Epidermal melanocyte (primary cell): ENCODE data around the gene PIK3R6.
A peak's percentile ranks its signal among the peaks of the same experiment; 100 is the strongest.
"Not testable (repeated sequence)": the region's sequence is repeated elsewhere in the genome, so short reads cannot be mapped to it uniquely, and the experiment has no call there.

Source experiments
- DNase-seq: peaks from one replicate; pipeline ENCODE4 v3.0.0; 2011; ENCODE audit warnings: low spot score; ENCODE audit not compliant: insufficient read length

Gene PIK3R6

DNA sequence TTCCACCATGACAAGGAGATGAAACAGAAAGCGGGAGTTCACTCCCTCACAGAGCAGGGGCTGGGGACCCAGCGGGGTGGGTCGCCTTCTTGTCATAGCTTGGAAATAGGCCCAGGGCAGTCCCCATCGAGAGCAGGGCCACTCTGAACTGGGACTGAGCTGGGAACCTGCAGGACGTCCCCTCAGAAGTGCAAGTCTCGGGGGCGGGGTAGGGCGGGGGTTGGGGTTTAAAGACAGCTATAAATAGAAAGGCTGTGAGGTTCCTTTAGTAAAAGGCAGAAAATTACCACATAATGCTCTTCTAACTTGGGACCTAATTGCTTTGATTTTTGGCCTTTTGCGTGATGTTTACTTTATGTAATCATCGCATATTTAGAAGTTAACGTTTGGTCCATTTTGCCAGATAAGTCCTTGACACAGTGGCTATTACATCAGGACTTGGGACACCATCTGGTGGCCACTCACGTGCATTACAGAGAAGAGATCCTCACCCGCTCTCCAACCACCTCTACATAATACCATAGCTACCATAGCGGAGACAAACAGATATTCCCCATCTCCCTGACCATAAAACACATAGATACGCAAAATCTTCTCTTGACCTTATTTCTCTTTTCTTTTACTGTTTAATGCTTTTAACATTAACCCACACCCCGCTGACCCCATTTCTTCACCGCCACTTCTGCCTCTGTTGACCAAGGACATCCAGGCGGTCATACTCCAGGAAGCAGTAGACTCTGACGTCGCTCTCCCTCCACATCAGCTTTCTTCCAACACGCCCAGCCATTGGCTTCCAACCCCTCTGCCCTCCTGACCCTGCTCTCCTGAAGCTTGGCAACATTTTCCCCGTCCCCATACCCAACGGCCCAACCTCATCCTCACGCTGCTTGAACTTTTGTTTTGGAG, 27.5 kb upstream of the PIK3R6 start:
- DNase-seq, result peak; percentile 82

DNA sequence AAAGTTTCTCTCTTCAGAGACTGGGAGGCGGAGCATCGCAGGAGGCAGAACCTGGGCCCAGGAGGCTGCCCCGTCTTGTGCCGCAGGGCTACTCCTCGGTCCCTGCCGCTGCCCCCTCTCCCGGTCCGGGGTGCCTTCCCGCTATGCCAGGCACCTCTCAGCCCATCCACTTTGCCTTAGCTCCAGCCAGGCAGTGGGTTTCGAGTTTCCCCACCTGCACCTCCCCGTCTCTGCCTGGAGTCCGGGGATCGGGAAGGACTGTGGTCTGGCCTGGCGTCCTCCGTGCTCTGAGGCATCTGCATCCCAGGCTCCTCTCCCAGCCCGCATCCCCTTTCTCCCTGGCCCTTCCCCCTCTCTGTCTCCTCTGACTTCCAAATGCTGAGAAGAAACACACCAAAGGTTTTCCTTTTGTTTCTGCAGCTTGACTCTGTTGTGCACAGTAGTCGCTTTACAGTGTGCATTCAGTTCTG, 26.8 kb upstream of the PIK3R6 start:
- no peak for DNase-seq

DNA sequence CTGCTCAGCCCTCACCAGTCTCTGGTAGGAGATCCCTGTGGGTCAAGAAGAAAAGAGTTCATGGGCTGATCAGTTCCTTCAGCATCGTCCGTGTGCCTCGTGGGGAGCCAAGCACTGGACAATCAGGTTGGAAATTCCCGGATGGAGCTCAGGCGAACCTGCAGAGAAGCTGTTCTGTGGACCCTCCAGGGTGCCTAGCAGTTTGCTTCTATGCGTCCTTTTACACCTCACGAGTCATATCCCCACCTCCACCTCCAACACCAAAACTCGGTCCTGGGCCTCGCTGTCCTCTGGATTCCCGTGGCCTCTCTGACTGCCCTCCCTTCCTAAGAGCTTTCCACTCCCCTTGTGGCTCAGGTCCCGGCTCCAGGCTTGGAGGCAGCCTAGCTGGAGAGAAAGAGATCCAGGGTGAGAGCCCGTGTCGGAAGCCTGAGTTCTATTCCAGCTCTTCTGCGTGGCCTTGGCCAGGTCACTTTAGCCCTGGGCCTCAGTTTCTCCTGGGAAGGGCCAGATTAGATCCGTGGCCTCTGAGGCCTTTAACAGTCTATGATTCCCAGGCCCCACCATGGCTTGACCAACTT, 26.2 kb upstream of the PIK3R6 start:
- DNase-seq, result no peak

DNA sequence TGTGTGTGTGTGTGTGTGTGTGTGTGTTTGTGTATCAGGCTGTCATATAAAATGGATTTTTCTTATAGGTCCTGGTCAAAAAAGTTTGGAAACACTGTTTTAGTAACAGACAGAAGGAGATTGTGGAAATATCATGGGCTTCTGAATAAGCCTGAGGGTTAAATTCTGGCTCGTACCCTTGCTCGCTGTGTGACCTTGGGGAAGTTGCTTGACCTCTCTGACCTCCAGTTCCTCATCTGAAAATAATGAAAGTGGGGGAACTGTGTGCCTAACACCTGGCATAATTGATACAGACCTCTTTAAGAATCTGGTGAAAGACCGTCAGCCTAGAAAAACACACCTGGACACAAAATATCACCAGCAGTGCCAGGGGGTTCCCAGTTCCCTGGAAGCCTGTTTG, 25.6 kb upstream of the PIK3R6 start:
- DNase-seq, result no peak

DNA sequence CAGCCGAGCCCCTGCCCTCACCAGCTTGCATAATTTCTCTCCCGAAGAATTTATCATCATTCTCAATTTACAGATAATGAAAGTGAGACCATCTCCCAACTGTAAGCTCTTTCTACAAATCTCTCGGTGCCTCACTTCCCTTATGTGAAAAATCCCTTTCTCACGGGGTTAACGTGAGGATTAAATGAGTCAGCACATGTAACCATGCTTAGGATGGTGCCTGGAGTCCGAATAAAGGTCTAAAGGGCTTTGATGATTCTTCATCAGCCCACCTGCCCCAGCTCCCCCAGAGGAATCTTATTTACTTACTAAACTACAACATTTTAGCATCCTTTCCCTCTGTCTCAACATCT, 24.8 kb upstream of the PIK3R6 start:
- no peak for DNase-seq

DNA sequence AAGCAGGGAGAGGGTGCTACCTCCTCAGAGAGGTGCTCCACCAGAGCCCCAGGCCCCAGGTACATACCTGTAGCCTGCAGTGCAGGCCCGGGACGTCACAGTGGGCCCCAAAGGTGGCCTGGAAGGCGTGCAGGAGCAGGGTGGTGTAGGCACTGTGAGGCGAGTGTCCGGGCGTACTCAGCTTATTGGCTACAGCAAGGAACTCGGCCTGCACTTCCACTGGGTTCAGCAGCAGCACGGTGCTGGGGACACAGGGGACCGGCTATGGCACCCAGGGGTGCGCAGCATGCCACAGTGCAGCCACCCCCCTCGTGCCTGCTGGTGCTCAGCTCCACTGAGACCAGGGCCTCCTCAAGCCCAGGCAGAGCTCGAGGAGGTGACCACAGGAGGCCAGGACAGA, 23.2 kb upstream of the PIK3R6 start:
- DNase-seq, result no peak

DNA sequence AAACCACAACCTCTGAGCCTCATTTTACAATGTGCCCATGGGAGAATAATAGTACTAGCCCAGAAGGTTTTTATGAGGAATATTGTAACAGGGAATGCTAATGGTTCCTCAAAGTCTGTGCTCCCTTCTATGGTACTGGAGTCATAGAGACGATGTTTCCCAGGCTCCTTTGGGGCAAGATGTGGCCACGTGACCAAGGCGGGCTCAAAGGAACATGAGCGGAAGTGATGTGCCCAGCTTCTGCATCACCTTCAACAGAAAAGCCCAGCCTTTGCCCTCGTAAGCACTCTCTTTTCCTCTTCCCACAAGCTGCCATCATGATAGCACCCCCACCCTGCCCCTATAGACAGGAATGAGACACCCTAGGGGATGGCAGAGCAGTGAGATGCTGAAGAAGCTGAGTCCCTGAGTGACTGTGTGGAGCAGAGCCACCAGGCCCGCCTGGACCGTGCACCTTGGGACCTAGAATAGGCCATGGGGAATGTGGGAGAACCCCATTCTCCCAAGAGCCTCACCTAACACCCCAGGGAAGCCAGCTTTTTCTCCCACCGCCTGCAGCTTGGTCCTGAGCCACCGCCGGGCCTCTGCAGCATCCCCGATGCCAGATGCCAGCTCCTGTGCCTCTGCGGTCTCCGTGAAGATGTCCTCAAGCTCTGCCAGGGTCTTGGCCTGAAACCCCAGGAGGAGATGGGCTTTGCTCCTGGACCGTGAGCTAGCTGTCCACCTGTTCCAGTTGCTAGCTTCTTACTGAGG, 22.2 kb upstream of the PIK3R6 start:
- DNase-seq, result no peak

DNA sequence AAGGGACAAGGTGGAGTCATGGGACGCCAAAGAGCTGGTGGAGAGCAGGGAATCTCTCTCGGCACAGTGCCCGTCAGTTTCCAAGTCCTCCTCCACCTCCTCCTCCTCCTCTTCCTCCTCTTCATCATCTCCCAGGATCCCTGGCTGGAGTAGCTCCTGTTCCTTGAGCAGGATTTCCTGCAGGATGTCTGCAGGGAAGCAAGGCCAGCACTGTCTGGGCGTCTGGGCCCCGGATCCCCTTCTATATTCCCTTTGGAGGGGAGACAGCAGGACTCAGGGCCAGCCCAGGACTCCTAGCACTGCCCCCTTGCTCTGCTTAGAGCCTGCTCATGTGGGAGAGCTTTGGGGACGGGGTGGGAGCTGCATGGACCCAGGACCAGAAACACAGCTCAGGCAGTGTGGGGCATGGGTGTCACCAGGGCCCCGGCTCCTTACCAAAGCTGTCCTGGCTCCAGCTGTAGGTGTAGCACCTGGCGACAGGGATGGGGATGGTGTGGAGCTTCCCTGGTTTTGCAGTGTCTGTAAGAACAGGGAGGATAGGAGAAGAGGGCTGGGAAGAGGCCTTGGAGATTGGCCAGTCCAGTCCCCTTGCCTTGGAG, 21.3 kb upstream of the PIK3R6 start:
- DNase-seq, result no peak

DNA sequence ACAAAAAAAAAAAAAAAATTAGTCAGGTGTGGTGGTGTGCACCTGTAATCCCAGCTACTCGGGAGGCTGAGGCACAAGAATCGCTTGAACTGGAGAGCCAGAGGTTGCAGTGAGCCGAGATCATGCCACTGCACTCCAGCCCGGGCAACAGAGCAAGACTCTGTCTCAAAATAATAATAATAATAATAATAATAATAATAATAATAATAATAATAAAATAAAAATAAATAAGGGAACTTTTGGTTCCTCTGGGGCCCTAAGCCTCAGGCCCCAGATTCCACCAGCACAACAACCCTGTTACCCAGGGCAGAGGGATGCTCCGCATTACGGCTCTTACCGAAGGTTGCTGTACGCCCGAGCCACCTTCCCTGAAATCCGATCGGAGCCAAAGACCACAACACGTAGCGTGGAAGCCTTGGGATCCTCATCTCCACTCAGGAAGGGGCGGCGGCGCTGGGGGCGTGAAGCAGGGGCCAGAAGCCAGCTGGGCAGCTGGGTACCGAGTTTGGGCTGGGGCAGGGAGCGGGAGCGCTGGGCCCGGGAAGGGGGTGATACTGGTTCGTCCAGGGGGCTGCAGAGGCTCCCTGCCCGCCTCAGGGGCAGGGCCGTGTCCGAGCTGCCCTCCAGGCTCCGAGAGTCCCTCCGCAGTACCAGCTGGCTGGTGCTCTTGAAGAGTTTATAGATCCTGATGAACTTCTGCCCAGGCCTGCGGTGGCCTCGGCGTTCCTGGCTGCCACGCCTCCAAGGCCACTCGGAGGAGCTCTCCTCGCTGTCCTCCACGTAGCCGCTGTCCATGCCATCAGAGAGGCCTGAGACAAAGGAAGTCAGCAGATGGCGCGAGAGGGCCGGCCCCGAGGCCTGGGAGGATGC, 20.6 kb upstream of the PIK3R6 start:
- DNase-seq, result no peak

DNA sequence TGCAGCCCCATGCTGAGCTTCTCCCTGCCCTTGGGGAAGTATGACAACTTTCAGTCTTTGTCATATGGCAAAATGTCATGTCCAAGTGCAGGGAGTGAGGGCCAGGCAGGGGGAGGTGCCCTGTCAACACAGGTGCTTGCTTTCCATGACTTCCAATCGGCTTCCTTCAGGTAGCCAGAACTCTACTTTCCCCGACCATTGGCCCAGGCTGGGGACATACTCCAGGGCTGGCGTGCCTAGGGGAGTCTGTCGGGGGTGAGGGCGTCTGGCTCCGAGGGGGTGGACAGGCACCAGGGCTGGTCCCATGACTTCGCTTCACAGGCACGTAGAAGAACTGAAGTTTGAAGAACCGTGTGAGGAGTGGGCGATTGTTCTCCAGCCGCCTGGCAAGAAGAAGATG, 19.8 kb upstream of the PIK3R6 start:
- DNase-seq, result no peak

DNA sequence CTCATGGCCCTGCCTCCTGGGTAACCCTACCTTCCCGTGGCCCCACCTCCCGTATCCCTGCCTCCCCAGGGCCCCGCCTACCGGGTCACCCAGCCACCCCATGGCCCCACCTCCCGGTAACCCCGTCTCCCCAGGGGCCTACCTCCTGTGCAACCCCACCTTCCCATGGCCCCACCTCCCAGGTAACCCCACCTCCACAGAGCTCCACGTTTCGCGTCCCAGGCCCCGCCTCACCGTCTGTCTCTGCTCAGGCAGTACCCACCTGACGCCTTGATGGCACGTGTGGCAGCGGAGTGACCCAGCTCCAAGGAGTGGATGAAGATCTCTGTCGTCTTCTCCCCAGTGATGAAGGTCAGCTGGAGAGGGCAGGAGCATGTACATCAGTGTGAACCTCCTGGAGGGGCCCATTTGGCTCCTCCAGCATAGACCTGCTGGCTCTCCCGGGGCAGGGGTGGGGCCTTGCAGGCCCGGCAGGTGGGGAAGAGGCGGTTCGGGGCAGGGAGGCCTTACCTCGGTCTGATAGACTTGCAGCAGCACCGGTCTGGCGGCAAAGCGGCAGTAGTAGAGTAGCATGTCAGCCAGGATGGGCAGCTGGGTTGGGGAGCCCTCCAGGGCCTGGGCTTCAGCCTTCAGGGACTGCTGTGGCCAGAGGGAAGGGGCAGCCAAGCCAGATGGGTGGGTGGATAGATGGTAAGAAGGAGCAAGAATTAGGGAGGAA, 18.7 kb upstream of the PIK3R6 start:
- DNase-seq, result no peak

DNA sequence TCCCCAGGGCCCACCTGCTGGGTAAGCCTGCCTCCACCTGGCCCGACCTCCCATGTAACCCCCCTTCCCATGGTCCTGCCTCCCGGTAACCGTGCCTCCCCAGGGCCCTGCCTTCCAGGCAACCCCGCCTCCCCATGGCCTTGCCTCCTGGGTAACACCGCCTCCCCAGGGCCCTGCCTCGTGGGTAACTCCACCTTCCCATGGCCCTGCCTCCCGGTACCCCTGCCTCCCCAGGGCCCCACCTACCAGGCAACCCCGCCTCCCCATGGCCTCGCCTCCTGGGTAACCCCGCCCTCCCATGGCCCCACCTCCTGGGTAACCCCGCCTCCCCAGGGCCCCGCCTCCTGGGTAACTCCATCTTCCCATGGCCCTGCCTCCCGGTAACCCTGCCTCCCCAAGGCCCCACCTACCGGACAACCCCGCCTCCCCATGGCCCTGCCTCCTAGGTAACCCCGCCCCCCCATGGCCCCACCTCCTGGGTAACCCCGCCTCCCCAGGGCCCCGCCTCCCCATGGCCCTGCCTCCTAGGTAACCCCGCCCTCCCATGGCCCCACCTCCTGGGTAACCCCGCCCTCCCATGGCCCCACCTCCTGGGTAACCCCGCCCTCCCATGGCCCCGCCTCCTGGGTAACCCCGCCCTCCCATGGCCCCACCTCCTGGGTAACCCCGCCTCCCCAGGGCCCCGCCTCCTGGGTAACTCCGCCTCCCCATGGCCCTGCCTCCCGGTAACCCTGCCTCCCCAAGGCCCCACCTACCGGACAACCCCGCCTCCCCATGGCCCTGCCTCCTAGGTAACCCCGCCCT, 17.9 kb upstream of the PIK3R6 start:
- not testable (repeated sequence) for DNase-seq

DNA sequence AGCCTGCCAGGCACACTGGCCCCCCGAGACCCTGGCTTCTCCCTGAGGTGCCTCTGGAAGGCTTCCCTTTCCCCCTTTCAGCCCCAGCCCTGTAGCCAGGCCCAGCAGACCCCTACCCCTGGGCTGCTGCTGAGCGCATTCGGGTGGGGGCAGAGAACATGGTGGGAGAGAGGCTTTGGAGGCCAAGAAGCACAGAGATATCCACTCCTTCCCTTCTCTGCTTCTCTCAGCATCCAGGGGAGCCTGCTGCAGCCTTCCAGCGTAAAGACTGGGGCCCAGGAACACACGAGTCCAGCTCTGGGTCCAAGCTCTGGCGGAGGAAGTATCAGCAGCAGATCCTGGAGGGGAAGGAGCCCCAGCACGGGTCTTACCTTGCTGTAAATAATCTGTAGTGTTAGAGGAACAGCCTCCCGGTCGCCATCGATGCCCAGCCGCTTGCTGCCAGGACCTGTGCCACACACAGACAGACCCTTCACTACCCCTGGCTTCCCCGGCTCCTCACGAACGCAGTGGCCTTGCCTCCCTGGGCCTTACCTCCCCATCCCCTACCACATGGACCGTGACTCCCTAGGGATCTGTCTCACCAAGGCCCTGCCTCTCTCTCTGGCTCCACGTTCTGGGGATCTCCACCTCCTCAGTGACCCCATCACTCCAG, 17.0 kb upstream of the PIK3R6 start:
- no peak for DNase-seq

DNA sequence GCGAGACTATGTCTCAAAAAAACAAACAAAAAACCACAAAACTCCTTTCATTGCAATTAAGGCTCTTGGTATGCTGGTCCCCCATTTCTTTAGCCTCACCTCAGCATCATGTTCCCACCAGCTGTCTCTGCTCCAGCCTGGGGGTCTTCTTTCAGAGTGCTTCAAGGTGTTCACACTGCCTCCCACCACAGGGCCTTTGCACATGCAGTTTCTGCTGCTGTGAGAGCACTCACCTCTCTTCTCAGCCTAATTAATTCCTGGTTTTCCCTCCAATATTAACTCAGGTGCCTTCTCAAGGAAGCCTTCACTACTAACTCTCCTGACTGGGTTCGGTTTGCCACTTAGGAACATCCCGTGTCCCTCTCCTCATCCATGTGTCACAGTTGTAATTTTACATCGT, 15.9 kb upstream of the PIK3R6 start:
- DNase-seq, result no peak

DNA sequence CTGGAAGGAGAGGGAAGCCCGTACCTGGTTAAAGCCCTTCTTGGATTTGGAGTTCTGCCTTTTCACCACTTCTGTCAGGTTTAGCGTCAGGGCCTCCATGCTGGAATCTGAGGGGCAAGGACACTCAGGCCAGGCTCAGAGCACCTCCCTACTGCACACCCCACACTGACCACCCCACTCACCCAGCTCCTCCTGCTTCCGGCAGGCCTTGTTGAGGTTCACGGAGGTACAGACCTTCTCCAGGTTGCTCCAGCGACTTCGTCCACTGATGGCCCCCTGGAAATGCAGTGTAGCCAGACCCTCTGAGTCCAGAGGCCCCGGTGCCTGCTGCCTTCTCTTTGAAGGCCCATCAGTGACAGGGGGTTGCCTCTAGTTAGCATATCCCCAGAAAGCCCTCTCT, 14.1 kb upstream of the PIK3R6 start:
- DNase-seq, result no peak

DNA sequence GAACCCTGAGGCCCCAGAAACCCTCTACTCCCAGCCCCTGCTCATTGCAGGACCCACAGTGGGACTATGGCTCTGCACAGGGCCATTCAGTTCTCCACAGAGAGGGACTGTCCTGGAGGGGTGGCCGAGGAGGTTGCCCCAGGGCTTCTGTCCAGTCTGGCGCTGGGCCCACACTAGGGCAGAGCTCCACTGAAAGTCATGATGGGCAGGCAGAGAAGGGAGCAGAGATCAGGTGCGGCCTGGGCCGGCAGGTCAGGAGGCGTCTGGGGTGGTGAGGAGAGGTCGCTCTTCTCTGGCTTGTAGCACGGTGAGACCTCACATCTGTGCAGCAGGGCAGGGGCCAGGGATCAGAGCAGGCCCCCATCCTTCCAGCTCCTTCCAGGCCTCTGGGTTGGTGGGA, 13.0 kb upstream of the PIK3R6 start:
- DNase-seq, result no peak

DNA sequence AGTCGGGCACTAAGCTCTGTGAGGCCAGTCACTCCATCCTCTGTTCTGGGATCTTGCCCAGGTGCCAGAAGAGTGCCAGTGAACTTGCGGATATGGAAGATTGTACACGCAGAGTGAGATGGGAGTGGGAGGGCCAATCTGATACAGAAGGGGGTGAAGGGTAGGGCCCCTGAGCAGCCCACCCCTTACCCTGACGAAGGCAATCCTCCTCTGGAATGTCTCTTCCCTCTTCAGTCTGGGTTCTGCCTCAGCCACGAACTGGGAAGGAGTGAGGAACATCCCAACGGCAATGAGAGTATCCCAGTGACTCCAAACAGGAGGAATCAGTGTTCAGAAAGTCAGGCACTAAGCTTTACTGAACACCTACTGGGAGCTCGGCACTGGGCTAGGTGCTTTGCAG, 11.9 kb upstream of the PIK3R6 start:
- DNase-seq, result no peak

DNA sequence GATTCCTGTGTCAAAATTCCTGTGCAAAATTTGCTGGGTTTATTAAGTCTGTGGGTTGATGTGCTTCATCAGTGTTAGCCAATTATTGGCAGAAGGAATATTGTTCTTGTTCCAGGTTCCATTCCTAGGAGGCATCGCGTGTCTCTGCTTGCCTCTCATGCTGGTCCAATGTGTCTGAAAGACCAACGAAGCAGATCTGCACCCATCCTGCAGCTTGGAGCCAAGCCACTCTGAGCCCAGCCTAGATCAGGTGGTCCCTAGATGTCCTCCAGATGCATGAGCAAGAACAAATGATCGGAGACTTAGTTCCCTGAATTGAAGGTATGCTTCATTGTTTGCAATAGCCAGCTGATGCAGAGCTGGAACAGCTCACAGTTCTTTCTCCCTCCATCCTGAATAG, 10.5 kb upstream of the PIK3R6 start:
- DNase-seq, result no peak

DNA sequence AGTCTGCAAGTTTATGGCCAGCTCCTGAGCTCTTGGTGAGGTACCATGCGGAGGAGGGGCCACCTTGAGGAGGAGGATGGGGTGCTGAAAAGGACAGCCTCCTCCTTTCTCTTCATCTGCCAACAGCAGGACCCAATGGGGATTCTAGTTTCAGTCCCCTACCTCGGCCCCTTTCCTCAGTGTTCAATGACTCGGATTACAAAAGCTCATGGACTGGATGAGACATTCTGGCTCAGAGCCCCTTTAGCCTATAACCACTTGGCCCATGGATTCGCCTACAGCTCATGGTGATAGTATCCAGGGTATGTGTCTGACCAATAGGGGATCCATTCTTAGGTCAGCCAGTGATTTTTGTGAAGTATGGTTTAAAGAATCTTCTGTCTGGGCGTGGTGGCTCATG, 8.5 kb upstream of the PIK3R6 start:
- no peak for DNase-seq
